ENCODE results near the gene LIFR.

LIFR gene

GRCh38 chr5:38453921-38454320 is 102.5 kb downstream of the LIFR start:
- TF ChIP-seq CTCF (IDR thresholded peaks at IDR 0.05) (no peak), ZFX (IDR thresholded peaks at IDR 0.05; ENCODE audit: borderline replicate concordance) (no peak)

GRCh38 chr5:38453506-38453905 is 102.9 kb downstream of the LIFR start:
- no peak for TF ChIP-seq CTCF (IDR thresholded peaks at IDR 0.05)
- TF ChIP-seq ZFX (IDR thresholded peaks at IDR 0.05; ENCODE audit: borderline replicate concordance) = no peak
- no peak overlapping the region for H3K27ac ChIP-seq

More at GRCh38 chr5:38453921-38454320, 102.5 kb downstream of the LIFR start:
- H3K27ac ChIP-seq = no peak overlapping the region

- no peak overlapping the region for H3K27ac ChIP-seq
- TF ChIP-seq ZFX (IDR thresholded peaks at IDR 0.05; ENCODE audit: borderline replicate concordance) = no peak
- no peak for TF ChIP-seq CTCF (IDR thresholded peaks at IDR 0.05)
Observed at GRCh38 chr5:38452201-38452600, 104.2 kb downstream of the LIFR start.

DNA sequence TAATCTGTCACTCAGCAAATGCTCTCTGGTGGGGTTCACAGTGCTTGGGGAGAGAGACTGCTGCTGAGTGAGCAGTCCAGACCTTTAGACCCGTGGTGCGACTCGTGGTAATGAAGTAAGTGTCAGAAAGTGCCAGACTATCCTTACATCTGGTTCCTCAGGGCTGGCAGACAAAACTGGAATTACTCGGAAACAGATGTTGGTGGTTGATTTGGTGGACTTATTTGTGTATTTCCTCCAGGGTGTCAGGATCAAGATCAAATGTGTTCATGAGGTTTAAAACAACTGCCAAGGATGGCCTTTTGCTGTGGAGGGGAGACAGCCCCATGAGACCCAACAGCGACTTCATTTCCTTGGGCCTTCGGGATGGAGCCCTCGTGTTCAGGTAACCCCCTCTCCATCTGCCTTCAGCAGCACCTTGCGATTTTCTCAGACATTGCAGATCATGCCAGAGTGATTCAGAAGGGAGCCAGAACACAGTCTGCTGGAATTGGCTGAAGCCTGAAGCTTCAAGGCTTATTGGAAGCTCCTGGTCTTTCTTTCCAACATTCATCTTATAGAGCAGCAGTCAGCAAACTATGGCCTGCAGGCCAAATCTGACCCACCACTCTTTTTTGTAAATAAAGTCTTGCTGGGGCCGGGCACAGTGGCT is 105.2 kb downstream of the LIFR start:
- H3K27ac ChIP-seq = no peak overlapping the region
- TF ChIP-seq ZFX (IDR thresholded peaks at IDR 0.05; ENCODE audit: borderline replicate concordance) = no peak
- TF ChIP-seq CTCF (IDR thresholded peaks at IDR 0.05) = no peak

DNA sequence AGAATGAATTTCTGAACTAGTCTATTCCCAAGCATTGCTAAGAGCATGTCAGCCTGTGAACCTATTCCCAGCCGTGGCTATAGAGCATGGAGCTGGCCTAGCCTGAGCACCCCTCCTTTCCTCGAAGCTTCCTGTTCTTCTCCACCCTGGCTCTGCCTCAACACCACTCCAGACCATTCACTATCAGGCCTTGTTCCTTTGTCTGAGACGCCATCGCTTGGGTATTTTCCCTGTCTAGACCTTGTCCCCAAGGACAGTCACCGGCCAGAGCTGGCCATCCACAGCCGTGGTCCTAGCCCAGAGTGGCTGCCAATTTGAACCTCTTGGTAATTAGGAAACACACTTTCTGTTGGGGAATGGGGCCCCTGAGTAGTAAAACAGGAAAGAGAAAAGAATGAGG is 105.8 kb downstream of the LIFR start:
- no peak overlapping the region for H3K27ac ChIP-seq
- no peak for TF ChIP-seq CTCF (IDR thresholded peaks at IDR 0.05)
- TF ChIP-seq ZFX (IDR thresholded peaks at IDR 0.05; ENCODE audit: borderline replicate concordance) = no peak

DNA sequence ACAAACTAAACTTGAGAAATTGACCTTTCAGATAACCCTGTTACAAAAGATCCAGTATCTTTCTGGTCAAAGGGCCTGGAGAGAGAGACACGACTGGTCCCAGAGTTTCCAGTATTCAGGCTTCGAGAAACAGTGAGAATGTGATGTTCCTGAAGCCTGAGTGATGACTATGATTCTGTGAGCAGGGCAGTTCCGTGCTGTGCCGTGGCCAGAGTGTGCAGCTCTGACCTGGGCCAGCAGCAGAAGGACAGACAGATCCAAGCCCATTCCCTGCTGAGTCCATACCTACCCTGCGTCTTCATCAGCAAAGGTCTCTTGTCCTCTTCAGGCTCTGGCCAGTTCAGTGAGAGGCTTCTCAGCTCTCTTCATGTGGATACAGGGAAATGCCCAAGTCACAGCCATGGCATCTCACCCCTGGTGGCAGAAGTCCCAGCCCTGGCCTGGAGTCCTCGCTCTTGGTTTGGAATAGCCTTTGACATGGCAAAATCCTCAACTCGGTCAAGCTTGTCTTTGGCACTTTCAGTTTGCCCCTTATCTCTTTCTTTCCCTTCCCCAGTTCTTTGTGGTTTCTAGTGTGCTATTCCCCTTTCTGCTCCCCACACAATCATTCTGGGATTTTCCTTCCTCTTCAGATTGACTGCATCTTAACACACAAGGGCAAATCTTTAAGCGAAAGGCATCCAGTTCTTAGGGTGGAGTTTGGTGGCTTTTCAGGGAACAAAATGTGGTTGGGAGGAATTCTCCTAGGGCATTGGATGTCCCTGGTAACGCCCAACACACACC is 107.7 kb downstream of the LIFR start:
- no peak for TF ChIP-seq CTCF (IDR thresholded peaks at IDR 0.05)
- no peak for TF ChIP-seq ZFX (IDR thresholded peaks at IDR 0.05; ENCODE audit: borderline replicate concordance)
- H3K27ac ChIP-seq = no peak overlapping the region

GRCh38 chr5:38447786-38448185 is 108.7 kb downstream of the LIFR start:
- H3K27ac ChIP-seq = no peak overlapping the region
- no peak for TF ChIP-seq ZFX (IDR thresholded peaks at IDR 0.05; ENCODE audit: borderline replicate concordance)

All from 22Rv1 (cell line).